Left hindlimb (tissue), 1 donor: ENCODE measurements around the gene PTPRB.

Experiments used
- DNase-seq: peaks from one replicate; pipeline ENCODE4 v3.0.0-alpha.2; 2018

Gene PTPRB

GRCh38 chr12:70637303-70638085 lies at the start of gene PTPRB:
PTPRB (minus strand) TSS chr12:70637429; CDS start chr12:70637395, 34 bp downstream.
- DNase-seq = no peak

GRCh38 chr12:70686907-70687306 lies 49.7 kb upstream of the PTPRB start:
- no peak for DNase-seq

GRCh38 chr12:70686299-70686698 lies 49.1 kb upstream of the PTPRB start:
- no peak for DNase-seq

GRCh38 chr12:70683976-70684375 lies 46.7 kb upstream of the PTPRB start:
- no peak for DNase-seq

GRCh38 chr12:70671698-70672097 lies 34.5 kb upstream of the PTPRB start:
- no peak for DNase-seq

GRCh38 chr12:70670948-70671347 lies 33.7 kb upstream of the PTPRB start:
- DNase-seq = no peak

- DNase-seq = no peak
These were observed 30.0 kb upstream of the PTPRB start for GRCh38 chr12:70667253-70667652.

GRCh38 chr12:70666364-70666763 lies 29.1 kb upstream of the PTPRB start:
- DNase-seq = no peak

- no peak for DNase-seq
These were observed 27.2 kb upstream of the PTPRB start for GRCh38 chr12:70664465-70664881.

GRCh38 chr12:70663838-70664237 lies 26.6 kb upstream of the PTPRB start:
- no peak for DNase-seq

GRCh38 chr12:70661466-70662161 lies 24.4 kb upstream of the PTPRB start:
- no peak for DNase-seq

- no peak for DNase-seq
These were observed 23.5 kb upstream of the PTPRB start for GRCh38 chr12:70660620-70661219.

- no peak for DNase-seq
These were observed 22.9 kb upstream of the PTPRB start for GRCh38 chr12:70660002-70660604.

GRCh38 chr12:70659077-70659606 lies 21.9 kb upstream of the PTPRB start:
- no peak for DNase-seq

GRCh38 chr12:70657616-70658286 lies 20.5 kb upstream of the PTPRB start:
- DNase-seq = no peak

- no peak for DNase-seq
These were observed 15.2 kb upstream of the PTPRB start for GRCh38 chr12:70652451-70652850.

GRCh38 chr12:70648831-70649230 lies 11.6 kb upstream of the PTPRB start:
- no peak for DNase-seq

- no peak for DNase-seq
These were observed 11.0 kb upstream of the PTPRB start for GRCh38 chr12:70648191-70648590.

- DNase-seq = no peak
These were observed 9.6 kb upstream of the PTPRB start for GRCh38 chr12:70646850-70647249.

GRCh38 chr12:70645494-70646317 lies 8.5 kb upstream of the PTPRB start:
- DNase-seq = no peak

- no peak for DNase-seq
These were observed 7.6 kb upstream of the PTPRB start for GRCh38 chr12:70644861-70645260.

- DNase-seq = no peak
These were observed 6.7 kb upstream of the PTPRB start for GRCh38 chr12:70643939-70644338.
